BLaER1 (cell line): Measurements from ENCODE around the gene AUTS2.

Experiments used
- H3K27ac ChIP-seq: shearing (Covaris generic); formaldehyde crosslinking; 2 replicates; pipeline ENCODE4 v1.8.1; 2022
- H3K27me3 ChIP-seq: shearing (Covaris generic); formaldehyde crosslinking; 2 replicates; pipeline ENCODE4 v1.8.1; 2022
- H3K36me3 ChIP-seq: shearing (Covaris generic); formaldehyde crosslinking; 2 replicates; pipeline ENCODE4 v1.8.1; 2022
- H3K4me1 ChIP-seq: shearing (Covaris generic); formaldehyde crosslinking; 2 replicates; pipeline ENCODE4 v1.8.1; 2022
- H3K4me2 ChIP-seq: shearing (Covaris generic); formaldehyde crosslinking; 2 replicates; pipeline ENCODE4 v1.8.1; 2022
- H3K4me3 ChIP-seq: shearing (Covaris generic); formaldehyde crosslinking; 2 replicates; pipeline ENCODE4 v1.8.1; 2022
- H3K9ac ChIP-seq: shearing (Covaris generic); formaldehyde crosslinking; 2 replicates; pipeline ENCODE4 v1.8.1; 2022
- H3K9me3 ChIP-seq: shearing (Covaris generic); formaldehyde crosslinking; 2 replicates; pipeline ENCODE4 v1.8.1; 2022
- H4K20me1 ChIP-seq: shearing (Covaris generic); formaldehyde crosslinking; 2 replicates; pipeline ENCODE4 v1.8.1; 2022
- Cebpa-rat ChIP-seq: shearing (Covaris generic); IDR thresholded peaks from 2 replicates; pipeline ENCODE4 v1.8.1; 2022

AUTS2 gene

GRCh38 chr7:70830426-70830825 lies 1232.2 kb downstream of the AUTS2 start:
- H3K9me3 ChIP-seq: peaks cover under 1% of the 10 kb centered on the region; the same call in 1 of the 2 replicates
- H3K36me3 ChIP-seq: no peaks in the 10 kb centered on the region
- no peak for TF ChIP-seq Cebpa-rat
- no peak overlapping the region for H3K9ac ChIP-seq
- H3K4me1 ChIP-seq: peaks cover 7% of the 10 kb centered on the region
- peak overlapping the region; percentile 82; the same call in 1 of the 2 replicates for H3K4me2 ChIP-seq
- H3K4me3 ChIP-seq: no peak overlapping the region
- no peaks in the 10 kb centered on the region for H4K20me1 ChIP-seq
- H3K27ac ChIP-seq: no peak overlapping the region
- H3K27me3 ChIP-seq: peaks cover 8% of the 10 kb centered on the region; the same call in 1 of the 2 replicates

GRCh38 chr7:70833726-70834125 lies 1235.5 kb downstream of the AUTS2 start:
- H3K36me3 ChIP-seq: no peaks in the 10 kb centered on the region
- H3K9me3 ChIP-seq: peaks cover 17% of the 10 kb centered on the region
- no peak for TF ChIP-seq Cebpa-rat
- H3K27me3 ChIP-seq: peaks cover 8% of the 10 kb centered on the region; the same call in 1 of the 2 replicates
- no peak overlapping the region for H3K4me2 ChIP-seq
- H3K9ac ChIP-seq: no peak overlapping the region
- no peaks in the 10 kb centered on the region for H4K20me1 ChIP-seq
- H3K4me3 ChIP-seq: no peak overlapping the region
- H3K27ac ChIP-seq: no peak overlapping the region
- peaks cover 20% of the 10 kb centered on the region for H3K4me1 ChIP-seq

- peaks cover 17% of the 10 kb centered on the region for H3K4me1 ChIP-seq
- peaks cover 20% of the 10 kb centered on the region for H3K9me3 ChIP-seq
- no peaks in the 10 kb centered on the region for H4K20me1 ChIP-seq
- no peak overlapping the region for H3K27ac ChIP-seq
- peak; percentile 9; the same call in 1 of the 2 replicates for TF ChIP-seq Cebpa-rat
- no peak overlapping the region for H3K4me2 ChIP-seq
- H3K4me3 ChIP-seq: no peak overlapping the region
- no peak overlapping the region for H3K9ac ChIP-seq
- H3K27me3 ChIP-seq: peaks cover 5% of the 10 kb centered on the region; the same call in 1 of the 2 replicates
- H3K36me3 ChIP-seq: no peaks in the 10 kb centered on the region
Observed at GRCh38 chr7:70834424-70834823, 1236.1 kb downstream of the AUTS2 start.

GRCh38 chr7:70835658-70836057 lies 1237.4 kb downstream of the AUTS2 start:
- Histone ChIP-seq H3K9ac (no peak overlapping the region), H3K36me3 (no peaks in the 10 kb centered on the region), H3K27me3 (no peaks in the 10 kb centered on the region), H4K20me1 (no peaks in the 10 kb centered on the region), H3K9me3 (peaks cover 20% of the 10 kb centered on the region), H3K4me2 (no peak overlapping the region), H3K27ac (no peak overlapping the region), H3K4me1 (peaks cover 13% of the 10 kb centered on the region; the same call in 1 of the 2 replicates), H3K4me3 (no peak overlapping the region)
- no peak for TF ChIP-seq Cebpa-rat

- no peaks in the 10 kb centered on the region for H3K27me3 ChIP-seq
- peak overlapping the region; percentile 36 for H3K4me2 ChIP-seq
- H3K4me1 ChIP-seq: peaks cover 13% of the 10 kb centered on the region; the same call in 1 of the 2 replicates
- H4K20me1 ChIP-seq: no peaks in the 10 kb centered on the region
- H3K9me3 ChIP-seq: peaks cover 20% of the 10 kb centered on the region
- no peaks in the 10 kb centered on the region for H3K36me3 ChIP-seq
- no peak overlapping the region for H3K4me3 ChIP-seq
- H3K9ac ChIP-seq: no peak overlapping the region
- no peak for TF ChIP-seq Cebpa-rat
- H3K27ac ChIP-seq: peak overlapping the region; percentile 13; the same call in 1 of the 2 replicates
Observed at GRCh38 chr7:70836279-70836678, 1238.0 kb downstream of the AUTS2 start.

GRCh38 chr7:70836946-70837345 lies 1238.7 kb downstream of the AUTS2 start:
- H3K9me3 ChIP-seq: peaks cover 20% of the 10 kb centered on the region
- no peak overlapping the region for H3K27ac ChIP-seq
- peak overlapping the region; percentile 36 for H3K4me2 ChIP-seq
- H3K36me3 ChIP-seq: no peaks in the 10 kb centered on the region
- no peak overlapping the region for H3K9ac ChIP-seq
- no peak for TF ChIP-seq Cebpa-rat
- H3K27me3 ChIP-seq: no peaks in the 10 kb centered on the region
- H4K20me1 ChIP-seq: no peaks in the 10 kb centered on the region
- no peak overlapping the region for H3K4me3 ChIP-seq
- H3K4me1 ChIP-seq: peaks cover 13% of the 10 kb centered on the region; the same call in 1 of the 2 replicates

GRCh38 chr7:70837589-70837988 lies 1239.3 kb downstream of the AUTS2 start:
- H4K20me1 ChIP-seq: no peaks in the 10 kb centered on the region
- H3K27ac ChIP-seq: no peak overlapping the region
- H3K4me2 ChIP-seq: no peak overlapping the region
- H3K27me3 ChIP-seq: no peaks in the 10 kb centered on the region
- H3K9me3 ChIP-seq: peaks cover 20% of the 10 kb centered on the region
- H3K9ac ChIP-seq: no peak overlapping the region
- no peaks in the 10 kb centered on the region for H3K36me3 ChIP-seq
- peaks cover 13% of the 10 kb centered on the region; the same call in 1 of the 2 replicates for H3K4me1 ChIP-seq
- H3K4me3 ChIP-seq: no peak overlapping the region
- TF ChIP-seq Cebpa-rat: no peak

- no peak overlapping the region for H3K4me2 ChIP-seq
- H3K4me1 ChIP-seq: peaks cover 13% of the 10 kb centered on the region; the same call in 1 of the 2 replicates
- H3K9ac ChIP-seq: no peak overlapping the region
Observed at GRCh38 chr7:70838292-70838907, 1240.1 kb downstream of the AUTS2 start.

More at GRCh38 chr7:70838292-70838907, 1240.1 kb downstream of the AUTS2 start:
- H3K9me3 ChIP-seq: peaks cover 20% of the 10 kb centered on the region
- no peak overlapping the region for H3K4me3 ChIP-seq
- H3K36me3 ChIP-seq: no peaks in the 10 kb centered on the region
- no peak overlapping the region for H3K27ac ChIP-seq
- H4K20me1 ChIP-seq: no peaks in the 10 kb centered on the region
- no peak for TF ChIP-seq Cebpa-rat
- H3K27me3 ChIP-seq: no peaks in the 10 kb centered on the region
